T47D (cell line): ENCODE measurements around the gene FBXW8.
"Not testable (repeated sequence)": the region's sequence is repeated elsewhere in the genome, so short reads cannot be mapped to it uniquely, and the experiment has no call there.

Experiments used
- DNase-seq, 2 experiments: peaks; one replicate each; pipeline versions ENCODE4 v3.0.0 to v3.0.0-alpha.2; 2011 to 2012; ENCODE audit warnings: low read depth in 1 of 2, low spot score in 1 of 2
- JUND ChIP-seq: IDR thresholded peaks from 2 replicates; pipeline ENCODE4 v1.6.1; 2012; ENCODE audit warnings: low read depth
- in situ Hi-C: cut with HindIII; loops from 2 replicates; pipeline ENCODE4 v1.10.0; 2016; ENCODE audit warnings: low sequenced_read_pairs, low pct_unique_long_range_greater_than_20kb

The FBXW8 gene

GRCh38 chr12:117051380-117051779 lies 140.6 kb downstream of the FBXW8 start:
- no peak for DNase-seq
- TF ChIP-seq JUND, result no peak
- in situ Hi-C loops, result no loop called here

GRCh38 chr12:117052386-117053049 lies 141.8 kb downstream of the FBXW8 start:
- in situ Hi-C loops, result no loop called here
- DNase-seq, result no peak
- TF ChIP-seq JUND, result no peak

GRCh38 chr12:117053050-117053400 lies 142.3 kb downstream of the FBXW8 start:
- in situ Hi-C loops, result no loop called here

GRCh38 chr12:117053597-117054201 lies 142.9 kb downstream of the FBXW8 start:
- peak in 1 of 2 experiments; percentile 28 for DNase-seq
- in situ Hi-C loops, result no loop called here
- no peak for TF ChIP-seq JUND

More at GRCh38 chr12:117053050-117053400, 142.3 kb downstream of the FBXW8 start:
- no peak for DNase-seq
- TF ChIP-seq JUND, result no peak

- in situ Hi-C loops, result no loop called here
- TF ChIP-seq JUND, result no peak
- DNase-seq, result no peak
Measured at GRCh38 chr12:117054279-117054678, 143.5 kb downstream of the FBXW8 start.

GRCh38 chr12:117057626-117058025 lies 146.9 kb downstream of the FBXW8 start:
- in situ Hi-C loops, DNase-seq: not testable (repeated sequence)

- DNase-seq, result no peak
- no peak for TF ChIP-seq JUND
- in situ Hi-C loops, result no loop called here
Measured at GRCh38 chr12:117058442-117059072, 147.8 kb downstream of the FBXW8 start.

GRCh38 chr12:117059156-117059555 lies 148.4 kb downstream of the FBXW8 start:
- DNase-seq, result no peak
- in situ Hi-C loops, result no loop called here
- TF ChIP-seq JUND, result no peak

- DNase-seq, result no peak
- TF ChIP-seq JUND, result no peak
- in situ Hi-C loops, result no loop called here
Measured at GRCh38 chr12:117060246-117060928, 149.6 kb downstream of the FBXW8 start.

- DNase-seq, result no peak
- TF ChIP-seq JUND, result no peak
- in situ Hi-C loops, result no loop called here
Measured at GRCh38 chr12:117060929-117061305, 150.2 kb downstream of the FBXW8 start.

GRCh38 chr12:117061555-117062079 lies 150.9 kb downstream of the FBXW8 start:
- TF ChIP-seq JUND, result no peak
- in situ Hi-C loops, result no loop called here
- no peak for DNase-seq

GRCh38 chr12:117063162-117063911 lies 152.6 kb downstream of the FBXW8 start:
- no peak for DNase-seq
- in situ Hi-C loops, result no loop called here
- no peak for TF ChIP-seq JUND

GRCh38 chr12:117064049-117064448 lies 153.3 kb downstream of the FBXW8 start:
- in situ Hi-C loops, result no loop called here
- no peak for DNase-seq
- no peak for TF ChIP-seq JUND
